Adrenal gland (tissue), 12 donors: ENCODE measurements around the gene FOXE3. TPM values are rescaled to one million over a fixed set of nuclear protein-coding genes. Genes with fewer than 3 reads are reported as not detected.

ENCODE experiments used
- DNase-seq, 7 donors: peaks; one replicate each; pipeline ENCODE4 v3.0.0-alpha.2; 2019 to 2020
- H3K27ac ChIP-seq, 5 donors: fragments of 200-600 bp; sonication (generic) in 4 of 5; 1 replicate in 3 of 5; 2 replicates in 2 of 5; pipeline versions ENCODE4 v1.5.1 to v1.8.0; 2016 to 2020; ENCODE audit warnings: mild to moderate bottlenecking in 1 of 5
- H3K27me3 ChIP-seq: fragments of 200-600 bp; 2 replicates; pipeline ENCODE4 v1.8.0; 2021
- H3K36me3 ChIP-seq, 2 donors: fragments of 200-600 bp; replicated peaks in 1 of 2; 1 replicate in 1 of 2; 2 replicates in 1 of 2; pipeline versions ENCODE4 v1.5.1 to v1.8.0; 2018 to 2022
- H3K4me1 ChIP-seq, 2 donors: fragments of 200-600 bp; replicated peaks in 1 of 2; 1 replicate in 1 of 2; 2 replicates in 1 of 2; pipeline versions ENCODE4 v1.5.1 to v1.8.0; 2018 to 2021
- H3K4me3 ChIP-seq, 4 donors: fragments of 200-600 bp; sonication (generic) in 3 of 4; one replicate each; pipeline ENCODE4 v1.5.1; 2016 to 2018
- H3K9me3 ChIP-seq, 3 donors: fragments of 200-600 bp; sonication (generic) in 1 of 3; replicated peaks in 1 of 3; 1 replicate in 2 of 3; 2 replicates in 1 of 3; pipeline versions ENCODE4 v1.5.1 to v1.8.0; 2016 to 2021
- POLR2A ChIP-seq, 2 donors: fragments of 450-650 bp; IDR thresholded peaks; one replicate each; pipeline ENCODE4 v1.6.1; 2017; ENCODE audit warnings: antibody characterized with exemption in 2 of 2, mild to moderate bottlenecking in 2 of 2, moderate library complexity in 1 of 2
- WGBS, 4 donors: extraction: QIAGEN DNeasy Blood & Tissue Kit in 2 of 4; methylation state at CpG; one replicate each; pipeline versions ENCODE4 v1.1.5 to v1.1.7; 2013 to 2017; 5-methylcytosine and 5-hydroxymethylcytosine counted together
- intact Hi-C, 2 donors: fragments of 100-400 bp; cut with DNase I; formaldehyde crosslinking; loops; one replicate each; pipeline versions ENCODE4 v1.14.1 to v1.15.0; 2022 to 2023
- polyA plus RNA-seq, 3 donors: library from polyadenylated mRNA; stranded (reverse); fragments of 200-250 nt in 2 of 3; fragments of 350-450 nt in 1 of 3; fragmentation: Illumina TruSeq in 1 of 3; extraction: RNeasy Lipid Tissue Mini Kit (QIAGEN cat#74804) in 1 of 3; gene quantifications; one replicate each; pipeline ENCODE4 v1.2.3, GENCODE V29; 2013 to 2014
- total RNA-seq, 9 donors: library from RNA; depleted of rRNA in 4 of 9; stranded (reverse); fragments of >200 nt in 4 of 9; fragments of 120-200 nt in 1 of 9; fragmentation: NEBNext Ultra II Directional in 1 of 9; extraction: Animal tissue kit (Norgen Biotek cat#: 25700) in 1 of 9; gene quantifications; one replicate each; pipeline versions ENCODE4 v1.1.0 to v1.2.4, GENCODE V29; 2013 to 2023
- TF ChIP-seq, protein P1 (sequence below), 6 experiments: fragments of 450-650 bp in 4 of 6; fragments of 200-600 bp in 2 of 6; sonication (generic) in 1 of 6; IDR thresholded peaks; 1 replicate in 5 of 6; 2 replicates in 1 of 6; pipeline versions ENCODE4 v1.5.1 to v1.8.0; 2016 to 2021; ENCODE audit warnings: antibody characterized with exemption in 6 of 6, mild to moderate bottlenecking in 2 of 6, moderate library complexity in 1 of 6
- donor health status: healthy with polysubstance abuse.
- donor health status: Bipolar disorder and iron deficiency.
- donor health status: DM: yes; HTN: yes; CAD: no.
- donor health status: DM: no; HTN: no; CAD: no.
- donor health status: DM: no; HTN: no; CAD: no.
- donor health status: DM: yes; HTN: yes; CAD: no.

The FOXE3 gene
- total and polyA plus RNA-seq, 12 donors = 0.07 TPM; not detected in 11

DNA sequence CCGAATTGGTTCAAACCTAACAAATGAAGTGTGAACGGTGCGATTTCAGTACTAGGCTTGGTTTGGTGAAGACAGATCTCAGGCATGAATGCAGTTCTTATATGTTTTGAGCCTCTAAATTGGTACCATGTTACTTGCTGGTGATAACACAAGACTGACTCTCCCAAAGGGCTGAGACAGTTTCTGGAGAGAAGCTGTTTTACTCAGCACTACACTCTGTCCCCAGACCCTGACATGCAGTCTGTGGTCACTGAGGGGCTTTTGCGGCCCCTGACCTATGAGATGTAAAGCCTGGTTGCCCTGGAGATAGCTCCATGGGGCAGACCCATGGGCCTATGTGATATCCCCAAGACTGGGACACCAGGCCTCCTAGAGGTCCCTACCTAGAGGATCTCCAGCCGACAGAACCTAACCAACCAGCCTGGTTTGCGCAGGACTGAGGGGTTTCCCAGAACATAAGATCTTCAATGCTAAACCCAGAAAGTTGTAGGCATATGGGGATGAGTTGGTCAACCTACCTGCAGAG lies 19.4 kb upstream of the FOXE3 start:
- Histone ChIP-seq H3K4me3 (no peak overlapping the region), H3K4me1 (no peaks in the 10 kb centered on the region), H3K27ac (no peak overlapping the region), H3K36me3 (no peaks in the 10 kb centered on the region), H3K27me3 (peaks cover 11% of the 10 kb centered on the region), H3K9me3 (no peaks in the 10 kb centered on the region)
- TF ChIP-seq POLR2A (IDR thresholded peaks at IDR 0.05) = no peak
- TF ChIP-seq, protein P1, sequence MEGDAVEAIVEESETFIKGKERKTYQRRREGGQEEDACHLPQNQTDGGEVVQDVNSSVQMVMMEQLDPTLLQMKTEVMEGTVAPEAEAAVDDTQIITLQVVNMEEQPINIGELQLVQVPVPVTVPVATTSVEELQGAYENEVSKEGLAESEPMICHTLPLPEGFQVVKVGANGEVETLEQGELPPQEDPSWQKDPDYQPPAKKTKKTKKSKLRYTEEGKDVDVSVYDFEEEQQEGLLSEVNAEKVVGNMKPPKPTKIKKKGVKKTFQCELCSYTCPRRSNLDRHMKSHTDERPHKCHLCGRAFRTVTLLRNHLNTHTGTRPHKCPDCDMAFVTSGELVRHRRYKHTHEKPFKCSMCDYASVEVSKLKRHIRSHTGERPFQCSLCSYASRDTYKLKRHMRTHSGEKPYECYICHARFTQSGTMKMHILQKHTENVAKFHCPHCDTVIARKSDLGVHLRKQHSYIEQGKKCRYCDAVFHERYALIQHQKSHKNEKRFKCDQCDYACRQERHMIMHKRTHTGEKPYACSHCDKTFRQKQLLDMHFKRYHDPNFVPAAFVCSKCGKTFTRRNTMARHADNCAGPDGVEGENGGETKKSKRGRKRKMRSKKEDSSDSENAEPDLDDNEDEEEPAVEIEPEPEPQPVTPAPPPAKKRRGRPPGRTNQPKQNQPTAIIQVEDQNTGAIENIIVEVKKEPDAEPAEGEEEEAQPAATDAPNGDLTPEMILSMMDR (IDR thresholded peaks at IDR 0.05) = no peak
- no peak for DNase-seq
- intact Hi-C loops = no loop called here
- 88 to 92% (median 91%) methylated on average over 4 to 6 of the region's 6 CpGs for WGBS, 4 donors

DNA sequence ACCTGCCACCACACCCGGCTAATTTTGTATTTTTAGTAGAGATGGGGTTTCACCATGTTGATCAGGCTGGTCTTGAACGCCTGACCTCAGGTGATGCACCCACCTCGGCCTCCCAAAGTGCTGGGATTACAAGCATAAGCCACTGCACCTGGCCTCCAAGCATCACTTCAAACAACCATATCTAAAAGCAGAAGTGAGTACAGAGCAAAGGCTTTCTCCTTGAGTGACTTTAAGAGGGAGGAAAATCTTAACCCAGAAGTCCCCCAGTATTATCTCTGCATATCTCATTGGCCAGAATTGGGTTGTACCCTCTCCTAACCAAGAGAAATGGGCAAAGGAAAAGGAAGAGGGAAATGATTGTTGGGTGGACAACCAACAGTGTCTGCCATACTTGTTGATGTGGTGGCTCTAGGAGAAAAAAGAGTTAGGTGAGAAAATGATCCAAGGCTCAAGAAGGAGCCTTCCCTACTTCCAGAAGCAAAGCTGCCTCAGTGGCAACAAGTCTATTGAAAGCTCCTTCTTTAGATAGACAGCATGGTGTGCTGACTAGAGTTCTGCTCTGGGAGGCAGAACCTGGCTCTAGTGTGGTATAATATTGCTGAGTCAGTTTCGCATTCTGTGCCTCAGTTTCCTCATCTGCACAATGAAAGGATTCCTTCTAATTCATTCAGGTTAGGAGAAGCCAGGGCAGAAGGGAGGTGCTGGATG lies 16.8 kb upstream of the FOXE3 start:
- Histone ChIP-seq H3K27ac (no peak overlapping the region), H3K4me3 (no peak overlapping the region), H3K4me1 (no peaks in the 10 kb centered on the region), H3K27me3 (peaks cover 11% of the 10 kb centered on the region), H3K36me3 (no peaks in the 10 kb centered on the region), H3K9me3 (no peaks in the 10 kb centered on the region)
- DNase-seq = no peak
- TF ChIP-seq, protein P1 (IDR thresholded peaks at IDR 0.05) = no peak
- 79 to 89% (median 86%) methylated on average over 4 of the region's 4 CpGs for WGBS, 4 donors
- intact Hi-C loops = no loop called here

DNA sequence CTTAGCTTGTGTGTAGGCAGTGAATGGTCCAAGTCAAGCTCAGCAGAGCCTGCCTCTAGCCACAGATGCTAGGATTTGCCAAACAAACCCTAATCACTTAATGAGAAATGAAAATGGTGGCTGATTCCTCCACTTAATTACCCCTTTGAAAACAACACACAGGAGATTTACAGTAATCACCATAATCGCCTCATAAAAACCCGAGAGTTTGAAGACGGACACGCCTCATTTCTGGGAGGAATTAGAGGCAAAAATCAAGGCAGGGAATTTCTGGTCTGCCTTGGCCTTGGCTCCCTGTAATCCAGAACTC lies 16.3 kb upstream of the FOXE3 start:
- no peaks in the 10 kb centered on the region for H3K36me3 ChIP-seq
- intact Hi-C loops = no loop called here
- no peak overlapping the region for H3K27ac ChIP-seq
- DNase-seq = no peak
- no peaks in the 10 kb centered on the region for H3K9me3 ChIP-seq
- 92 to 97% (median 93%) methylated on average over 4 of the region's 4 CpGs for WGBS, 4 donors
- H3K4me3 ChIP-seq = no peak overlapping the region
- H3K4me1 ChIP-seq = no peaks in the 10 kb centered on the region
- TF ChIP-seq POLR2A (IDR thresholded peaks at IDR 0.05) = no peak
- TF ChIP-seq, protein P1 (IDR thresholded peaks at IDR 0.05) = no peak
- peaks cover 11% of the 10 kb centered on the region for H3K27me3 ChIP-seq

DNA sequence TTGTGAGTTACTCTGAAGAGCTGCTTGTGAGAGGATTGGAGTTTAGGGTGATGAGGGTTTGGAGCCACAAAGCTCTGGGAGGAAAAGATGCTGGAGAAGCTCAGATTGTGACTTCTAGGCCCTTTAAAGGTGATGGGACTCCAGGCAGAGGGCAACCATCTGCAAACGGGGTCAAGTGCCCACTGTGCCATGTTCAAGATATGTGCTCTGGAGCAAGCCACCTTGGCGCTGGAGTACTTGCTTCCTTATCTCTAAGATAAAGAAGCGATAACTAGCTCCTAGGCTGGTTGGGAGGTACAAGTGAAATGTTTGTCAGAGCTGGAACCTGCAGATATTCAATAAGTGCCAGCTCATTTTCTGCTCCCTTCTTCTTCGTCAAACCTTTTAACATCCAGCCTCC lies 14.3 kb upstream of the FOXE3 start:
- 78 to 87% (median 84%) methylated on average over 4 of the region's 4 CpGs for WGBS, 4 donors
- Histone ChIP-seq H3K4me1 (no peaks in the 10 kb centered on the region), H3K4me3 (no peak overlapping the region), H3K9me3 (no peaks in the 10 kb centered on the region), H3K27me3 (peaks cover 6% of the 10 kb centered on the region), H3K27ac (no peak overlapping the region), H3K36me3 (no peaks in the 10 kb centered on the region)
- no peak for TF ChIP-seq POLR2A (IDR thresholded peaks at IDR 0.05)
- TF ChIP-seq, protein P1 (IDR thresholded peaks at IDR 0.05) = no peak
- intact Hi-C loops = no loop called here
- no peak for DNase-seq
